KMS-11 (cell line): ENCODE measurements around the gene KCNG1.

Experiments used
- H2AFZ ChIP-seq: fragments of 200-600 bp; sonication (generic); 2 replicates; pipeline ENCODE4 v1.6.1; 2016; ENCODE audit warnings: antibody characterized with exemption, mixed run types, low read depth
- H3K27ac ChIP-seq: fragments of 200-600 bp; sonication (generic); 2 replicates; pipeline ENCODE4 v1.6.1; 2016; ENCODE audit warnings: mild to moderate bottlenecking, mixed run types
- H3K27me3 ChIP-seq: fragments of 200-600 bp; sonication (generic); 2 replicates; pipeline ENCODE4 v1.6.1; 2017; ENCODE audit warnings: mild to moderate bottlenecking, low read depth, mixed run types, moderate library complexity; ENCODE audit not compliant: insufficient read depth
- H3K36me3 ChIP-seq: fragments of 200-600 bp; sonication (generic); 2 replicates; pipeline ENCODE4 v1.6.1; 2017; ENCODE audit warnings: mild to moderate bottlenecking, mixed run types; ENCODE audit not compliant: insufficient read depth
- H3K4me1 ChIP-seq: fragments of 200-600 bp; sonication (generic); 2 replicates; pipeline ENCODE4 v1.6.1; 2016; ENCODE audit warnings: mild to moderate bottlenecking, low read depth, mixed run types; ENCODE audit not compliant: poor library complexity, severe bottlenecking
- H3K4me2 ChIP-seq: fragments of 200-600 bp; sonication (generic); 2 replicates; pipeline ENCODE4 v1.7.0; 2016; ENCODE audit warnings: mild to moderate bottlenecking, mixed run types
- H3K4me3 ChIP-seq: fragments of 200-600 bp; sonication (generic); IDR thresholded peaks from 2 replicates; pipeline ENCODE4 v1.6.1; 2017; ENCODE audit warnings: low read depth, low read length, mixed read lengths; ENCODE audit not compliant: insufficient read depth
- H3K79me2 ChIP-seq: fragments of 200-600 bp; sonication (generic); 2 replicates; pipeline ENCODE4 v1.6.1; 2016; ENCODE audit warnings: low read depth, mixed run types; ENCODE audit not compliant: insufficient read depth
- H3K9ac ChIP-seq: fragments of 200-600 bp; sonication (generic); 2 replicates; pipeline ENCODE4 v1.6.1; 2016; ENCODE audit warnings: mild to moderate bottlenecking, mixed run types
- H4K20me1 ChIP-seq: fragments of 200-600 bp; sonication (generic); 2 replicates; pipeline ENCODE4 v1.6.1; 2016; ENCODE audit warnings: mild to moderate bottlenecking, mixed run types; ENCODE audit not compliant: insufficient read depth
- CTCF ChIP-seq: fragments of 200-600 bp; sonication (generic); conservative IDR thresholded peaks from 2 replicates; pipeline ENCODE4 v1.6.1; 2017; ENCODE audit warnings: low read depth, mild to moderate bottlenecking, antibody characterized with exemption, low read length, moderate library complexity, mixed read lengths

Gene KCNG1

GRCh38 chr20:51028616-51029212, 5.8 kb upstream of the KCNG1 start:
- no peak overlapping the region for H3K4me3 ChIP-seq
- H3K9ac ChIP-seq = no peak overlapping the region
- H3K4me2 ChIP-seq = no peak overlapping the region
- TF ChIP-seq CTCF = no peak
- no peaks in the 10 kb centered on the region for H3K79me2 ChIP-seq
- no peaks in the 10 kb centered on the region for H3K36me3 ChIP-seq
- H3K27me3 ChIP-seq = no peaks in the 10 kb centered on the region; the same call in 1 of the 2 replicates
- no peak overlapping the region for H2AFZ ChIP-seq
- peaks cover 9% of the 10 kb centered on the region for H3K4me1 ChIP-seq
- H4K20me1 ChIP-seq = no peaks in the 10 kb centered on the region
- H3K27ac ChIP-seq = no peak overlapping the region

- Histone ChIP-seq H3K9ac (no peak overlapping the region), H3K79me2 (no peaks in the 10 kb centered on the region), H3K27me3 (no peaks in the 10 kb centered on the region; the same call in 1 of the 2 replicates), H2AFZ (no peak overlapping the region), H3K36me3 (no peaks in the 10 kb centered on the region), H3K27ac (no peak overlapping the region), H4K20me1 (no peaks in the 10 kb centered on the region), H3K4me3 (no peak overlapping the region), H3K4me2 (no peak overlapping the region), H3K4me1 (no peaks in the 10 kb centered on the region)
- no peak for TF ChIP-seq CTCF
Measured at GRCh38 chr20:51027035-51027795, 4.3 kb upstream of the KCNG1 start.

DNA sequence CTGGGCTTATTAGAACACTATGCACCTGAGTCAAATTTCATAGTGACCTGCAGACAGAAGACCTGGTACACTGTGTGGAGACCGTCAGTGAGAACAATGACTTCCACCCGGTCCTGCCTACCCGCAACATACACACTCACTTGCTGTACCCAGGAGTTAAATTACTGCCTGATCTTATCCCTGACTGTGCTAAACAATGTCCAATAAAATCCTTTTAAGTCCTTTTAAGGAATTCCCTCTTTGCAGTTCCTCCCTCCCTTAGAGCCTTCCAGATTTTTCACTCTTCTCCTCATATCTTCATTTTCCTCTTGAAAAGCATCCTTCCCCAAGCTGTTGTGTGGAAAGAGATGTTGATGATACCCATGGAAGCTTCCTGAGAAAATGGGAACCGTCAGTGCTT, 3.4 kb upstream of the KCNG1 start:
- no peaks in the 10 kb centered on the region; the same call in 1 of the 2 replicates for H3K27me3 ChIP-seq
- H3K4me3 ChIP-seq = no peak overlapping the region

GRCh38 chr20:51024761-51025160, 1.9 kb upstream of the KCNG1 start:
- H3K4me1 ChIP-seq = no peaks in the 10 kb centered on the region
- H3K36me3 ChIP-seq = no peaks in the 10 kb centered on the region
- no peak for TF ChIP-seq CTCF
- H4K20me1 ChIP-seq = no peaks in the 10 kb centered on the region
- no peaks in the 10 kb centered on the region for H3K79me2 ChIP-seq
- no peak overlapping the region for H3K9ac ChIP-seq
- no peaks in the 10 kb centered on the region; the same call in 1 of the 2 replicates for H3K27me3 ChIP-seq
- no peak overlapping the region for H3K4me3 ChIP-seq
- no peak overlapping the region for H2AFZ ChIP-seq
- no peak overlapping the region for H3K27ac ChIP-seq
- no peak overlapping the region for H3K4me2 ChIP-seq

More for the DNA sequence above, 3.4 kb upstream of the KCNG1 start:
- Histone ChIP-seq H4K20me1 (no peaks in the 10 kb centered on the region), H3K79me2 (no peaks in the 10 kb centered on the region), H2AFZ (no peak overlapping the region), H3K9ac (no peak overlapping the region), H3K4me1 (no peaks in the 10 kb centered on the region), H3K36me3 (no peaks in the 10 kb centered on the region), H3K27ac (no peak overlapping the region), H3K4me2 (no peak overlapping the region)
- no peak for TF ChIP-seq CTCF
